SK-N-SH (cell line): Measurements from ENCODE around the gene TMEM63B.

Experiments
- CHD2 ChIP-seq: fragments of 150-350 bp; IDR thresholded peaks from 2 replicates; pipeline ENCODE4 v1.6.1; 2018; ENCODE audit warnings: low read length; ENCODE audit not compliant: partially characterized antibody
- EP300 ChIP-seq, 2 experiments: IDR thresholded peaks; 2 replicates each; pipeline versions ENCODE4 v1.4.0 to v1.6.1; 2012; ENCODE audit warnings: borderline replicate concordance in 1 of 2, low read depth in 1 of 2, low read length in 1 of 2
- FOXJ3 ChIP-seq: sonication (generic); formaldehyde crosslinking; IDR thresholded peaks from 2 replicates; pipeline ENCODE4 v1.5.1; 2020; ENCODE audit warnings: mild to moderate bottlenecking, missing genetic modification reagents
- MAX ChIP-seq: IDR thresholded peaks from 2 replicates; pipeline ENCODE4 v1.4.0; 2012; ENCODE audit warnings: low read depth
- MEF2A ChIP-seq: IDR thresholded peaks from 2 replicates; pipeline ENCODE4 v1.4.0; 2012; ENCODE audit warnings: low read depth, borderline replicate concordance
- POLR2AphosphoS5 ChIP-seq: IDR thresholded peaks from 2 replicates; pipeline ENCODE4 v1.6.1; 2012; ENCODE audit warnings: low read depth, low read length
- TAF1 ChIP-seq: IDR thresholded peaks from 2 replicates; pipeline ENCODE4 v1.6.1; 2012; ENCODE audit warnings: low read depth, mild to moderate bottlenecking, low read length, moderate library complexity, borderline replicate concordance
- YY1 ChIP-seq: IDR thresholded peaks from 2 replicates; pipeline ENCODE4 v1.4.0; 2012; ENCODE audit warnings: low read depth, mild to moderate bottlenecking
- ZBTB33 ChIP-seq: IDR thresholded peaks from 2 replicates; pipeline ENCODE4 v1.4.0; 2012; ENCODE audit warnings: low read depth, borderline replicate concordance
- TF ChIP-seq, protein P1 (sequence below): fragments of 200-600 bp; sonication (generic); IDR thresholded peaks from 2 replicates; pipeline ENCODE4 v1.6.1; 2017; ENCODE audit warnings: antibody characterized with exemption, mild to moderate bottlenecking, moderate library complexity

GRCh38 chr6:44162876-44163625, 35.7 kb downstream of the TMEM63B start:
- TF ChIP-seq, protein P1, sequence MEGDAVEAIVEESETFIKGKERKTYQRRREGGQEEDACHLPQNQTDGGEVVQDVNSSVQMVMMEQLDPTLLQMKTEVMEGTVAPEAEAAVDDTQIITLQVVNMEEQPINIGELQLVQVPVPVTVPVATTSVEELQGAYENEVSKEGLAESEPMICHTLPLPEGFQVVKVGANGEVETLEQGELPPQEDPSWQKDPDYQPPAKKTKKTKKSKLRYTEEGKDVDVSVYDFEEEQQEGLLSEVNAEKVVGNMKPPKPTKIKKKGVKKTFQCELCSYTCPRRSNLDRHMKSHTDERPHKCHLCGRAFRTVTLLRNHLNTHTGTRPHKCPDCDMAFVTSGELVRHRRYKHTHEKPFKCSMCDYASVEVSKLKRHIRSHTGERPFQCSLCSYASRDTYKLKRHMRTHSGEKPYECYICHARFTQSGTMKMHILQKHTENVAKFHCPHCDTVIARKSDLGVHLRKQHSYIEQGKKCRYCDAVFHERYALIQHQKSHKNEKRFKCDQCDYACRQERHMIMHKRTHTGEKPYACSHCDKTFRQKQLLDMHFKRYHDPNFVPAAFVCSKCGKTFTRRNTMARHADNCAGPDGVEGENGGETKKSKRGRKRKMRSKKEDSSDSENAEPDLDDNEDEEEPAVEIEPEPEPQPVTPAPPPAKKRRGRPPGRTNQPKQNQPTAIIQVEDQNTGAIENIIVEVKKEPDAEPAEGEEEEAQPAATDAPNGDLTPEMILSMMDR: no peak
- no peak for TF ChIP-seq TAF1
- TF ChIP-seq ZBTB33: no peak
- TF ChIP-seq POLR2AphosphoS5: no peak
- TF ChIP-seq EP300 (IDR thresholded peaks at IDR 0.05; ENCODE audit: borderline replicate concordance in 1 of 2, low read depth in 1 of 2, low read length in 1 of 2): no peak
- no peak for TF ChIP-seq CHD2
- TF ChIP-seq MEF2A: no peak
- TF ChIP-seq YY1: no peak
- no peak for TF ChIP-seq FOXJ3 (CRISPR knock-in tag)
- no peak for TF ChIP-seq MAX
